Umbilical cord (tissue), 2 donors: Measurements from ENCODE around the gene PACSIN1. TPM values are rescaled to one million over a fixed set of nuclear protein-coding genes. Genes with fewer than 3 reads are reported as not detected.

Experiments
- DNase-seq: peaks from one replicate; pipeline ENCODE4 v3.0.0-alpha.2; 2015; ENCODE audit warnings: low spot score
- total RNA-seq: library from RNA; depleted of rRNA; stranded (reverse); fragments of >200 nt; gene quantifications from one replicate; pipeline ENCODE4 v1.2.3, GENCODE V29; 2014; ENCODE audit warnings: low replicate concordance; ENCODE audit not compliant: insufficient read depth

The PACSIN1 gene
- total RNA-seq, 1 donor from 2014 or later: 0.72 TPM

GRCh38 chr6:34526992-34527728, 61.3 kb downstream of the PACSIN1 start:
- DNase-seq: peak; percentile 90

GRCh38 chr6:34527751-34528670, 62.1 kb downstream of the PACSIN1 start:
- DNase-seq: no peak

DNA sequence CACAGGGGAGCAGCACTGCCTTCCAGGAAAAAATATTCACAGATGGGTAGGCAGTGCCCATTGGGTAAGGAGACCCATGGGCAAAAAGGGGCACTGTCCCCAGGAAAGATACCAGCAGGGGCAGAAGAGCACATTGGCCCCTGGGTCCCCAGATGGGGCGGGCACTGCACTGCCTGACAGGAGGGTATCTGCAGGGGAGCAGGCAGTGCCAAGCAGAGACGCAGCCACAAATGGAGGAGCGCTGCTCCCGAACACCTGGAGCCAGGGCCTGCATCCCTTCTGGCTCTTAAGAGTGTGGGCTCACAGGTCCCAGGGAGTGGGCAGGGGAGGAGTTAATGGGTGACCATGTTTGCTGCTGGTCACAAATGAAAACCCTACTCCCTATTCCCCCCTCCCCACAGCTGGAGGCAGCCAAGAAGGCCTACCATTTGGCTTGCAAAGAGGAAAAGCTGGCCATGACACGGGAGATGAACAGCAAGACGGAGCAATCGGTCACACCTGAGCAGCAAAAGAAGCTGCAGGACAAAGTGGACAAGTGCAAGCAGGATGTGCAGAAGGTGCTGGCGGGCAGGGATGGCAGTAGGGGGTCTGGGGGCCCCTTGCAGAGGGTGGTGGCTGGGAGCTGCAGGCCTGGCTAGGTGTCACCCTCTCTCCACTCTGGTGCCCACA, 63.3 kb downstream of the PACSIN1 start:
- DNase-seq: no peak

- DNase-seq: peak; percentile 35
These were observed 63.9 kb downstream of the PACSIN1 start for GRCh38 chr6:34529665-34530327.

DNA sequence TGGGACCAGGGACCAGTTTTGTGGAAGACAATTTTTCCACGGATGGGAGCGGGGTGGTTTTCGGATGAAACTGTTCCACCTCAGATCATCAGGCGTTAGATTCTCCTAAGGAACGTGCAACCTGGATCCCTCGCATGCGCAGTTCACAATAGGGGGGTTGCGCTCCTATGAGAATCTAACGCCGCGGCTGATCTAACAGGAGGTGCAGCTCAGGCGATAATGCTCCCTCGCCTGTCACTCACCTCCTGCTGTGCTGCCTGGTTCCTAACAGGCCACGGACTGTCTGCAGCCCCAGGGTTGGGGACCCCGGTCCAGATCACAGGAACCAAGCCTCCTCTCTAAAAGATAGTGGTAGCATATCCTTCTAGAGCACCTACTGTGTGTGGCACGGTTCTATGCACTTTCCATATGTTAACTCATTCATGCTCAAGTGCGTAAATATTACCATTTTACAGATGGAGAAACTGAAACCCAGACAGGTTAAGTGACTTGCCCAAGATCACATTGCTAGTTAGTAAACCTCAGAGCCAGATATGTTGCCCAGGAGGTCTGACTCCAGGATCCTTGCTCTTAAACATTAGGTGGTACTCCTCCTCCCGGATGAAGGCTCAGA, 65.0 kb downstream of the PACSIN1 start:
- DNase-seq: no peak

DNA sequence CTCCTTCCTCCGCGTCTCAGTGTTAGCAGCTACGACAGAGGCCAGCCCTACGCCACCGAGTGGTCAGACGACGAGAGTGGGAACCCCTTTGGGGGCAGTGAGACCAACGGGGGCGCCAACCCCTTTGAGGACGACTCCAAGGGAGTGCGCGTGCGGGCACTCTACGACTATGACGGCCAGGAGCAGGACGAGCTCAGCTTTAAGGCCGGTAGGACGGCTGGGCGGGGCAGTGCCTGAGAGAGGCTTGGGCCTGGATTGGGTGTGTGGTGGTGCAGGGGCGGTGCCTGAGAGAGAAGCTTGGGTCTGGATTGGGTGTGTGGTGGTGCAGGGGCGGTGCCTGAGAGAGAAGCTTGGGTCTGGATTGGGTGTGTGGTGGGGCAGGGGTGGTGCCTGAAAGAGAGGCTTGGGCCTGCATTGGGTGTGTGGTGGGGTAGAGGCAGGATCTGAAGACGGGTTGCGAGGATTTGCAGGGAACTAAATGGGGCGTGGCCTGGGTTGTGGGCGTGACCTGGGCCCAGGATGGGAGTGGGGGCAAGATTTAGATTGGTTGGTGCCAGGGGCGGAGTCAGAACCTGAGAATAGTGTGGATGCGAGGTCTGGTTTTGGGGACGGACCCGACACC, 65.8 kb downstream of the PACSIN1 start:
- DNase-seq: peak; percentile 83

DNA sequence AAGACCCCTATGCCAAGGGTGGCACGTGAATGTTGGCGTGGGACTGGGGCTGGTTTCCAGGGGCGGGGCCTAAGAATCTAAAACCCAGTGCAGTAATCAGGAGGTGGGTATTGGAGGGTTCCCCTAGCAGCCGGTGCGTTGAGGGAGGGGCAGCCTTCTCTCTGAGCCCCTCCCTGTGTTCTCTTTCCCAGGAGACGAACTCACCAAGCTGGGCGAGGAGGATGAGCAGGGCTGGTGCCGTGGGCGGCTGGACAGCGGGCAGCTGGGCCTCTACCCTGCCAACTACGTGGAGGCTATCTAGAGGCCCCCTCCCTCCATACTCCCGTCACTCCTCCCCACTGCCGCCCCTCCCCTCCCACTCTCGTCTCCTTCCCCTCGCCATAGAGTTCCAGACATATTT, 66.4 kb downstream of the PACSIN1 start:
- DNase-seq: no peak

DNA sequence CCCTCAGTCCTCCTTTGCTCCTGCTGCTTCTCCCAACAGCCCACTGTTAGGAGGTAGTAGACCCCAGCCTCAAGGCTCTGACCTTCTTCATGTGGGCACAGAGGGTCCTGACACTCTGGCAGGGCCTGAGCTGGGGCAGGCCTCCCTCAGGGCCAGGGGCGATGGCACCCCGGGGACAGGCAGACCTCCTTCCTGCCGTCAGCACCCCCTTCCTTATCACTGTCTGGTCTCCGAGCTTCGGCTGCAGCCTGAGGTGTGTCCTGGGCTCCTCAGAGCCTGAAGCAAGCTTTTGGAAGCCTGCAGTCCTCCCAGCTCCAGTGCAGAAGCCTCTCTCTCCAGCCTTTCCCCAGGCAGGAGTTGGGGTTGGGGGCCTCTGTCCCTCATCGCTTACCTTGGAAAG, 68.3 kb downstream of the PACSIN1 start:
- no peak for DNase-seq

DNA sequence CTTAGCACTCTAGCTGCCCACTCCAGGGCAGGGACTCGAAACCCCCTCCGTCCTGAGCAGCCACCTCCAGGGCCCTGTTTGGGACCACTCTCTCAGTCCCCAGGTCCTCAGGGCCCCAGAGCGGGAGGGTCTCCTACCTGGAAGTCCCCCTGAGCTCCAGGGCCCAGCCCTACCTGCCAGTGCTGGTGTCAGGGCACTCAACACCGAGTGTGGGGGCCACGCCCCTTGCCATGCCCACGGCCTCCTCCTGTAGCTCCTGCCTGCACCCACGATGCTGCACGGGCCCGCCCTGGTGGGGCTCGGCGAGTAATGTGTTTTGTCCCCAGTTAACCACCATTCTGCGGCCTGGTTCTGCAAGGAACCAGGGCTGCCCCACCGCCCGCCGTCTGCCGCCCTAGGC, 68.8 kb downstream of the PACSIN1 start:
- DNase-seq: no peak

- DNase-seq: no peak
These were observed 69.3 kb downstream of the PACSIN1 start for GRCh38 chr6:34535199-34535598.

DNA sequence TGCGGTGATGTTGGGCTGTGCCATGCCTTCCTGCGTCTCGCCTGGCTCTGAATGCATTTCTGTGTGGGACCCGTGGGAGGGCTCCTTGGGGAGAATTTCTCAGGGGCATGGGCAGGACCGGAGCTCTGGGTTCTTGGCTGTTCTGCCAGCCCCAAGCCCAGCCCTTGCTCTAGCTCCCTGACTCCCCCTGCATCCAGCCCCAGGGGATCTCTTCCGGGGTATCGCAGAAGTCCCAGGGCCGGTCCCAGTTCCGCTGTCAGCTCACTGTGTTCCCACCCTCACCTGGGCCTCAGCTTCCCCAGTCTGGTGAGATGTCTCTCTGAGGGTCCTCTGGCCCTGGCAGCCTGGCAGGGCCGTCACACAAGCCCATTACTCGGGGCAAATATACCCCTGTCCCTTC, 69.8 kb downstream of the PACSIN1 start:
- DNase-seq: no peak

DNA sequence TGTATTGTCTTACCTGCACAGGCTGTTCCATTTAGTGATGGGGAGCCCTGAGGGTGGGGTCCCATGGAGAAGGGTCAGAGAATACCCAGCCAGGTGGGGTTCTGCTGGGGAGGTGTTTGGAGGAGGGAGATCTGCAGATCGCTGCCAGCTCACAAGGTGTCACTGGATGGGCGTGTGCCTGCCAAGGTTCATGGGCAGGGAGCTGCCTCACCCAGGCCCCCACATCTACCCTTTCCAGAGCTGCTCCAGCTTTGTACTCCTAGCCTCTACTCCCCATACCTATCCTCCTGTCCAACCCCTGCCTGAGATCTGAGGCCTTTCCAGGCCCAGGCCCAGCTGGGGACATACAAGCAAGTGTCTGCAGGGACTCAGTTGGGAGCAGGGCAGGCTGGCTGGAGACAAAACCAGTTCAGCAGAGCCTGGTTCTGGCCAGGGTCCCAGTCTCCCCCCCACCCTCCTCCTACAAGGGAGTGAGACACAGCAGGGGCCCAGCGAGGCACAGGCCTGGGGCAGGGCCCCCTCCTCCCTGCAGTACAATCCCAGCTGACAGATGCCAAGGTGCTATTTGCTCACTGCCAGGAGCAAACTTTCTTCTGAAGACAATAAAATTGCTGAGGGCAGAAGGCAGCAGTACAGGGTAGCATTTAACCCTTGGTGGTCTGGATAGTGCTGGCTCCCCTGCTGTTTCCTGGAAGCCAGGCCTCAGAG, 70.5 kb downstream of the PACSIN1 start:
- no peak for DNase-seq

- no peak for DNase-seq
These were observed 71.3 kb downstream of the PACSIN1 start for GRCh38 chr6:34536959-34537848.

- no peak for DNase-seq
These were observed 72.2 kb downstream of the PACSIN1 start for GRCh38 chr6:34537922-34538550.

DNA sequence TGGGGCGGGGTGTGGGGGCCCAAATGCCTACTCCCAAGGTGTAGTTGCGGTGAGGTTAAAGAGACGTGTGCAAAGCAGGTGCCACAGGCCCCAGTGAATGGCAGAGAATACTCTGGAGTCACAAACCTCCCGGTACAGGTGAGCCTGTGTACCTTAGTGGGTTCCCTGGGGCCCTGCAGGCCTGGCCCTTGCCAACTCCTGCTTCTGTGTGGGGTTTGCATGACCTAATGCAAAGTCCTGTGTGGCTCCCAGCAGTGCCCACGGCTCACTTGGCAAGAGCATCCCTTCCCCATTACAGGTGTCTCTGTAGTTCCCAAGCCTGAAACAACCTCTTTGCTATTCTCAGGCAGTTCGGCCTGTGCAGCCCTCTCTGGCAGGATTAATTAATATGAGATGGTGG, 72.7 kb downstream of the PACSIN1 start:
- no peak for DNase-seq

GRCh38 chr6:34539181-34539580, 73.3 kb downstream of the PACSIN1 start:
- no peak for DNase-seq

- no peak for DNase-seq
These were observed 74.3 kb downstream of the PACSIN1 start for GRCh38 chr6:34540222-34540621.

- DNase-seq: no peak
These were observed 75.0 kb downstream of the PACSIN1 start for GRCh38 chr6:34540841-34541240.

- no peak for DNase-seq
These were observed 77.5 kb downstream of the PACSIN1 start for GRCh38 chr6:34543421-34543820.
